Tibial artery (tissue), 4 donors: Measurements from ENCODE around the gene CDC42BPA.

Experiments
- DNase-seq, 2 donors: peaks; one replicate each; pipeline ENCODE4 v3.0.0-alpha.2; 2019
- H3K27ac ChIP-seq, 2 donors: fragments of 200-600 bp; sonication (generic) in 1 of 2; 1 replicate in 1 of 2; 2 replicates in 1 of 2; pipeline ENCODE4 v1.5.1; 2018 to 2019; ENCODE audit warnings: mild to moderate bottlenecking in 1 of 2
- H3K27me3 ChIP-seq, 2 donors: fragments of 200-600 bp; sonication (generic) in 1 of 2; one replicate each; pipeline versions ENCODE4 v1.5.1 to v1.6.0; 2016 to 2019
- H3K36me3 ChIP-seq, 3 donors: fragments of 200-600 bp; sonication (generic) in 2 of 3; one replicate each; pipeline ENCODE4 v1.5.1; 2016 to 2019; ENCODE audit warnings: mild to moderate bottlenecking in 2 of 3
- H3K4me1 ChIP-seq, 4 donors: fragments of 200-600 bp; sonication (generic) in 2 of 4; 1 replicate in 3 of 4; 2 replicates in 1 of 4; pipeline ENCODE4 v1.5.1; 2016 to 2019
- H3K4me3 ChIP-seq, 2 donors: fragments of 200-600 bp; sonication (generic) in 1 of 2; 1 replicate in 1 of 2; 2 replicates in 1 of 2; pipeline ENCODE4 v1.5.1; 2018 to 2019; ENCODE audit warnings: mild to moderate bottlenecking in 2 of 2
- H3K9me3 ChIP-seq, 3 donors: fragments of 200-600 bp; sonication (generic) in 1 of 3; one replicate each; pipeline ENCODE4 v1.5.1; 2016 to 2019
- CTCF ChIP-seq, 2 experiments: fragments of 200-600 bp in 1 of 2; fragments of 450-650 bp in 1 of 2; IDR thresholded peaks; one replicate each; pipeline ENCODE4 v1.5.1; 2017 to 2019; ENCODE audit warnings: antibody characterized with exemption in 2 of 2, mild to moderate bottlenecking in 1 of 2, moderate library complexity in 1 of 2
- intact Hi-C: fragments of 100-400 bp; cut with DNase I; formaldehyde crosslinking; loops from one replicate; pipeline ENCODE4 v1.15.0; 2023; ENCODE audit warnings: low total_unique reads

CDC42BPA gene

GRCh38 chr1:227218870-227219573, 99.3 kb downstream of the CDC42BPA start:
- no peak overlapping the region for H3K27ac ChIP-seq
- DNase-seq: peak in 1 of 2 donors; percentile 48
- H3K27me3 ChIP-seq: no peaks in the 10 kb centered on the region
- no peaks in the 10 kb centered on the region for H3K9me3 ChIP-seq
- H3K4me3 ChIP-seq: no peak overlapping the region
- intact Hi-C loops: no loop called here
- no peak for TF ChIP-seq CTCF (IDR thresholded peaks at IDR 0.05)
- no peaks in the 10 kb centered on the region for H3K4me1 ChIP-seq
- H3K36me3 ChIP-seq: no peaks in the 10 kb centered on the region

DNA sequence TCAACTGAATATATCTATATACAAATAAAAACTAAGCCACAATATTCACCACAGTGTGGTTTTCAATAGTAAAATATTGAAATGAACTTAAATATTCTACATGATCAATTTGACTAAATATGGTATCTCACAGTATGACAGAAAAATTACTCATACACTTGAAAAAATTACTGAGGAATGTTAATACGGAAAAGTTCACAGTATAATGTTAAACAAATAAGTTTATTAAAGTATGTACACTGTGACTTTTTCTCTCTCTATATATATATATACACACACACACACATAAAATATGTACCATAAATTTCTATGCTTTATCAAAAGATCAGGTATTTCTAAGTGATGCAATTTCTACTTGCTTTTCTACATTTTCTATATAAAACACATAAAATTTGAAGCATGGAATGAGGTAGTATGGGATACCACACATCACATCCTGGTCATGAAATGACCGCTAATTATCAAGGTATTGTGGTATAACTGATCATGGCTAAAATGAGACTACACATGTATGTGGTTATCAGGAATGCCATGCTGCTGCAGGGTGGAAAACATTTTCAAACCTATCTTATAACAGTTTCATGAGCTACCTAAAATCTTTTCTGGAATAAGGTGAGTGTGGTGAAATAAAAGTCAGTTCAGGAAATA, 102.3 kb downstream of the CDC42BPA start:
- no peaks in the 10 kb centered on the region for H3K9me3 ChIP-seq
- peaks cover 0 to 4% (median 0%) of the 10 kb centered on the region in 3 donors for H3K36me3 ChIP-seq
- DNase-seq: no peak
- no peak overlapping the region for H3K4me3 ChIP-seq
- TF ChIP-seq CTCF (IDR thresholded peaks at IDR 0.05): no peak
- no peaks in the 10 kb centered on the region for H3K4me1 ChIP-seq
- no peaks in the 10 kb centered on the region for H3K27me3 ChIP-seq
- intact Hi-C loops: no loop called here
- no peak overlapping the region for H3K27ac ChIP-seq

DNA sequence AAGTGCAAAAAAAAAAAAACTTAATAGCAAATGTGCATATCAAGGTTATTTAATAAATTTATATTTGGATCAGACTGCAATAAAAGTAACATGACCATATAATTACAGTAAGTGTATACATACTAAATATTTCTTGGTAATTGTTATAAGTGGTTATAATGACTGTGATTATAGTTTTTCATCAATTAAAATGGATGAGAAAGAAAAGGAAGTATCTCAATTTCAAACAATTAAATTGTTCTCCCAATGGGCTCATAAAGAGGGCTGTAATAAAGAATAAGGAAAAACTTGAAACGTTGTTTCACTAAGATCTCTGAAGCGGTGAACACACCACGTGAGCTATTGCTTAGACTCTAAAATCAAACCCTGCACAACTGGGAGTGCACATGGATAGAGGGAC, 104.1 kb downstream of the CDC42BPA start:
- no peak for TF ChIP-seq CTCF (IDR thresholded peaks at IDR 0.05)
- no peaks in the 10 kb centered on the region for H3K9me3 ChIP-seq
- no peak overlapping the region for H3K27ac ChIP-seq

DNA sequence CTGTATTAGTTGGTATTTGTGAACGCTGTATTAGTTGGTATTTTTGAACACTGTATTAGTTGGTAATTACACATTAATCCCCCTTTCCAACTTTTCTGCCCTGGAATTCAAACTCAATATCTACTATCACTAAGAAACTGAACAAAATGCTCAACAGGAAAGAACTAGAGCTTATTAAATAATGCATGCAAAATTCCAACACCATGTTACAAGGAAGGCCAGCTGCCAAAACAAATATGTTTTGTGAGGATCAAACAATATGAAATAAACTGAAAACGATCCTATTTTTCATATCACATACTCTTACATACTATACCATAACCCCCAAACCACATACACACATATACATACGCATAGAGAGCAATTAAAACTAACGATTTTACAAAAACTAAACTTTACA, 104.9 kb downstream of the CDC42BPA start:
- DNase-seq: no peak
- Histone ChIP-seq H3K27me3 (no peaks in the 10 kb centered on the region), H3K9me3 (no peaks in the 10 kb centered on the region), H3K27ac (no peak overlapping the region), H3K4me3 (no peak overlapping the region), H3K4me1 (no peaks in the 10 kb centered on the region), H3K36me3 (peaks cover 0 to 6% (median 0%) of the 10 kb centered on the region in 3 donors)
- intact Hi-C loops: no loop called here
- TF ChIP-seq CTCF (IDR thresholded peaks at IDR 0.05): no peak

More for the DNA sequence above, 104.1 kb downstream of the CDC42BPA start:
- peaks cover 0 to 6% (median 0%) of the 10 kb centered on the region in 3 donors for H3K36me3 ChIP-seq
- no peaks in the 10 kb centered on the region for H3K27me3 ChIP-seq
- no peak for DNase-seq
- intact Hi-C loops: no loop called here
- no peaks in the 10 kb centered on the region for H3K4me1 ChIP-seq
- no peak overlapping the region for H3K4me3 ChIP-seq

DNA sequence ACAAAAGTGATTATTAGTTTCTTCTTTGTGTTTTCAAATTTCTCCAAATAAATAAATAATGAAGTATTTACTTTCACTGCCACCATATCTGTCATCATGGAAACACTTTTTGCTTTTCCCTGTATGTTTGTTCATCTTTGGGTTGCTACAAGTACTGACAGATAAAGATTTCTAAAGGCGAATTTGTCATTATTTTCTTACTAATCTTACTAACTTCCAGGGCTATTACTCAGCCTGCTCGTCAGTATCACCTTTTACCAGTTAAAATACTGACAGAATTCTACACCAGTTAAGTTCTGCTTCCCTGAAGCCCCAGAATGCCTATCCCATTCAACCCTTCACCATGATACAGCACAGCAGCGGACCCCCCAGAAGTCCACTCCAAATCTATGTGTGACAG, 106.1 kb downstream of the CDC42BPA start:
- Histone ChIP-seq H3K4me1 (no peaks in the 10 kb centered on the region), H3K36me3 (peaks cover 0 to 6% (median 0%) of the 10 kb centered on the region in 3 donors), H3K9me3 (no peaks in the 10 kb centered on the region), H3K27ac (no peak overlapping the region), H3K4me3 (no peak overlapping the region), H3K27me3 (no peaks in the 10 kb centered on the region)
- DNase-seq: no peak
- intact Hi-C loops: no loop called here
- TF ChIP-seq CTCF (IDR thresholded peaks at IDR 0.05): no peak
